HepG2 (cell line): ENCODE results near the gene CCDC70. TPM values are rescaled to one million over a fixed set of nuclear protein-coding genes. Genes with fewer than 3 reads are reported as not detected.

Experiments used
- ATAC-seq: fragments of 200-7000 bp; cut with Tn5 transposase; 3 replicates; pipeline ENCODE4 v1.9.1; 2020; ENCODE audit warnings: mild to moderate bottlenecking, moderate library complexity
- BruUV-seq: library from RNA; stranded (reverse); fragments of 400-500 nt; replicated peaks from 2 replicates; lab custom pipeline; 2021; lab: Mats Ljungman, UMichigan
- CTCF ChIA-PET: fragments of 300-600 bp; formaldehyde crosslinking; extraction: SDS; loops from one replicate; lab custom pipeline; 2021; ENCODE audit warnings: low total read pairs, inconsistent platforms, low intra/inter-chr PET ratio; lab: Yijun Ruan, JAX
- POLR2A ChIA-PET: fragments of 350-600 bp; sonication (Branson Sonifier 250); formaldehyde crosslinking; loops from one replicate; lab custom pipeline; 2020; ENCODE audit warnings: antibody characterized with exemption, inconsistent platforms; lab: Yijun Ruan, JAX
- DNase-seq: peaks from one replicate; pipeline ENCODE4 v3.0.0-alpha.2; 2015; ENCODE audit warnings: low spot score
- FAIRE-seq: peaks from 3 replicates; lab custom pipeline; 2011; peaks lifted over from hg19 to GRCh38; lab: Jason Lieb, UNC
- H2AFZ ChIP-seq: one replicate; pipeline ENCODE4 v1.6.1; 2011; ENCODE audit warnings: low read length, inconsistent platforms
- H3K27ac ChIP-seq: fragments of 300-600 bp; 3 replicates; pipeline ENCODE4 v1.8.0; 2011; ENCODE audit warnings: mixed run types, mild to moderate bottlenecking, mixed read lengths, low read length, inconsistent platforms; ENCODE audit not compliant: insufficient read depth; ENCODE audit errors: extremely low read length
- H3K27me3 ChIP-seq, 2 experiments: fragments of 200-600 bp in 1 of 2; 2 replicates in 1 of 2; 3 replicates in 1 of 2; pipeline versions ENCODE4 v1.6.0 to v1.8.0; 2011; ENCODE audit warnings: low read length in 2 of 2, mild to moderate bottlenecking in 2 of 2, moderate library complexity in 2 of 2, inconsistent platforms in 1 of 2; ENCODE audit not compliant: insufficient read depth in 2 of 2, control insufficient read depth in 1 of 2
- H3K36me3 ChIP-seq, 2 experiments: fragments of 200-600 bp in 1 of 2; replicated peaks in 1 of 2; 2 replicates in 1 of 2; 3 replicates in 1 of 2; pipeline versions ENCODE4 v1.5.1 to v1.8.0; 2011; ENCODE audit warnings: low read length in 2 of 2, inconsistent platforms in 1 of 2; ENCODE audit not compliant: insufficient read depth in 2 of 2, control insufficient read depth in 1 of 2
- H3K4me1 ChIP-seq: 2 replicates; pipeline ENCODE4 v1.5.1; 2012; ENCODE audit warnings: low read length, inconsistent platforms; ENCODE audit not compliant: insufficient read depth
- H3K4me2 ChIP-seq: 2 replicates; pipeline ENCODE4 v1.6.0; 2011; ENCODE audit warnings: low read depth, low read length, inconsistent platforms
- H3K4me3 ChIP-seq, 3 experiments: fragments of 200-600 bp in 1 of 3; sonication (generic), shearing (Covaris generic) in 1 of 3; replicated peaks in 1 of 3; 2 replicates each; pipeline ENCODE4 v1.5.1; 2011 to 2016; ENCODE audit warnings: low read length in 3 of 3, inconsistent platforms in 2 of 3, low read depth in 2 of 3, mild to moderate bottlenecking in 2 of 3, control low read depth in 1 of 3, mixed read lengths in 1 of 3; ENCODE audit not compliant: insufficient read depth in 1 of 3
- H3K79me2 ChIP-seq: one replicate; pipeline ENCODE4 v1.6.1; 2011; ENCODE audit warnings: low read length, inconsistent platforms; ENCODE audit not compliant: insufficient read depth
- H3K9ac ChIP-seq: 2 replicates; pipeline ENCODE4 v1.6.0; 2011; ENCODE audit warnings: mild to moderate bottlenecking, low read depth, low read length, inconsistent platforms; ENCODE audit not compliant: insufficient read depth
- H3K9me3 ChIP-seq: 2 replicates; pipeline ENCODE4 v1.5.1; 2012; ENCODE audit warnings: mild to moderate bottlenecking, low read length
- H4K20me1 ChIP-seq: 2 replicates; pipeline ENCODE4 v1.6.0; 2011; ENCODE audit warnings: inconsistent platforms, mild to moderate bottlenecking, low read length, moderate library complexity; ENCODE audit not compliant: insufficient read depth
- RBM39 ChIP-seq: fragments of 200-400 bp; formaldehyde crosslinking; IDR thresholded peaks from one replicate; pipeline ENCODE4 v1.6.1; 2018; ENCODE audit warnings: antibody characterized with exemption, mild to moderate bottlenecking, low read depth, low read length; ENCODE audit not compliant: poor library complexity, severe bottlenecking
- ZBTB34 ChIP-seq: sonication (generic); formaldehyde crosslinking; IDR thresholded peaks from 2 replicates; pipeline ENCODE4 v1.8.0; 2022; ENCODE audit warnings: mild to moderate bottlenecking, missing genetic modification reagents
- ZBTB39 ChIP-seq: sonication (generic); formaldehyde crosslinking; IDR thresholded peaks from 2 replicates; pipeline ENCODE4 v1.5.0; 2020; ENCODE audit warnings: missing genetic modification reagents
- WGBS: methylation state at CpG from one replicate; pipeline ENCODE4 v1.1.6; 2017; ENCODE audit warnings: low lambda C conversion rate; 5-methylcytosine and 5-hydroxymethylcytosine counted together
- in situ Hi-C: cut with HindIII; loops from 2 replicates; pipeline ENCODE4 v1.10.0; 2017; ENCODE audit warnings: low pct_unique_long_range_greater_than_20kb; ENCODE audit not compliant: extremely low pct_ligation_motif_present
- intact Hi-C: fragments of 100-400 bp; cut with micrococcal nuclease; formaldehyde crosslinking; loops from one replicate; pipeline ENCODE4 v1.10.0; 2022; ENCODE audit not compliant: unreplicated experiment
- polyA plus RNA-seq, 8 experiments: library from polyadenylated mRNA; depleted of rRNA in 3 of 8; stranded (reverse) in 7 of 8; unstranded in 1 of 8; fragments of >200 nt; fragmentation: Illumina TruSeq in 4 of 8; extraction: Trizol in 4 of 8; gene quantifications; 2 replicates each; pipeline versions ENCODE4 v1.2.1 to v1.2.3, GENCODE V29; 2011 to 2016; ENCODE audit warnings: low read depth in 4 of 8, missing spikeins in 1 of 8, mixed read lengths in 1 of 8; ENCODE audit not compliant: insufficient read depth in 1 of 8
- total RNA-seq, 5 experiments: library from RNA; depleted of rRNA; stranded (reverse); fragments of >200 nt; fragmentation: Illumina TruSeq; extraction: Trizol; gene quantifications; 2 replicates each; pipeline ENCODE4 v1.2.3, GENCODE V29; 2016; ENCODE audit warnings: low read depth in 1 of 5
- TF ChIP-seq, protein P1 (sequence below): sonication (generic); formaldehyde crosslinking; IDR thresholded peaks from 2 replicates; pipeline ENCODE4 v1.4.0; 2020; ENCODE audit warnings: missing genetic modification reagents, borderline replicate concordance

CCDC70 gene
- total and polyA plus RNA-seq, 2 of the 13 experiments (the other 11 are each of a cell fraction or from before 2014, with no cell fraction given), result 0.13 TPM; not detected in 1

DNA sequence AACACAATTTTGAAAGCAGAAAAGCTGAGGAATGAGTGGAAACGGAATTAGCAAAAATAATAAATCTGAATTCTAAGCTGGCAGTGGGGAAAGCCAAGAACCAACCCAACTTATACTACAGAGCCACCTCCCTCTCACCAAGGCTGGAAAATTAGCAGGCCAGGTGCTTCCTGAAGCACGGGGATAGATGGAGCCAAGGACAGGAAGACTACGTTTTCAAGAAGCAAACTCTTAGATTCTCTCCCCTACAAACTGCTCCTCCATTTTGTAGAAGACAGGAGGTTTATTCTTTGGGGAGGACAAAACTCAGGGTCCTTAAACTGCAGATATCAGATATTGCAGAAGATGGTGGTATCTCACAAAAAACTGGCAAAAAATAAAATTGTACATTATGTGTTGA is 8.8 kb downstream of the CCDC70 start:
- TF ChIP-seq, protein P1, sequence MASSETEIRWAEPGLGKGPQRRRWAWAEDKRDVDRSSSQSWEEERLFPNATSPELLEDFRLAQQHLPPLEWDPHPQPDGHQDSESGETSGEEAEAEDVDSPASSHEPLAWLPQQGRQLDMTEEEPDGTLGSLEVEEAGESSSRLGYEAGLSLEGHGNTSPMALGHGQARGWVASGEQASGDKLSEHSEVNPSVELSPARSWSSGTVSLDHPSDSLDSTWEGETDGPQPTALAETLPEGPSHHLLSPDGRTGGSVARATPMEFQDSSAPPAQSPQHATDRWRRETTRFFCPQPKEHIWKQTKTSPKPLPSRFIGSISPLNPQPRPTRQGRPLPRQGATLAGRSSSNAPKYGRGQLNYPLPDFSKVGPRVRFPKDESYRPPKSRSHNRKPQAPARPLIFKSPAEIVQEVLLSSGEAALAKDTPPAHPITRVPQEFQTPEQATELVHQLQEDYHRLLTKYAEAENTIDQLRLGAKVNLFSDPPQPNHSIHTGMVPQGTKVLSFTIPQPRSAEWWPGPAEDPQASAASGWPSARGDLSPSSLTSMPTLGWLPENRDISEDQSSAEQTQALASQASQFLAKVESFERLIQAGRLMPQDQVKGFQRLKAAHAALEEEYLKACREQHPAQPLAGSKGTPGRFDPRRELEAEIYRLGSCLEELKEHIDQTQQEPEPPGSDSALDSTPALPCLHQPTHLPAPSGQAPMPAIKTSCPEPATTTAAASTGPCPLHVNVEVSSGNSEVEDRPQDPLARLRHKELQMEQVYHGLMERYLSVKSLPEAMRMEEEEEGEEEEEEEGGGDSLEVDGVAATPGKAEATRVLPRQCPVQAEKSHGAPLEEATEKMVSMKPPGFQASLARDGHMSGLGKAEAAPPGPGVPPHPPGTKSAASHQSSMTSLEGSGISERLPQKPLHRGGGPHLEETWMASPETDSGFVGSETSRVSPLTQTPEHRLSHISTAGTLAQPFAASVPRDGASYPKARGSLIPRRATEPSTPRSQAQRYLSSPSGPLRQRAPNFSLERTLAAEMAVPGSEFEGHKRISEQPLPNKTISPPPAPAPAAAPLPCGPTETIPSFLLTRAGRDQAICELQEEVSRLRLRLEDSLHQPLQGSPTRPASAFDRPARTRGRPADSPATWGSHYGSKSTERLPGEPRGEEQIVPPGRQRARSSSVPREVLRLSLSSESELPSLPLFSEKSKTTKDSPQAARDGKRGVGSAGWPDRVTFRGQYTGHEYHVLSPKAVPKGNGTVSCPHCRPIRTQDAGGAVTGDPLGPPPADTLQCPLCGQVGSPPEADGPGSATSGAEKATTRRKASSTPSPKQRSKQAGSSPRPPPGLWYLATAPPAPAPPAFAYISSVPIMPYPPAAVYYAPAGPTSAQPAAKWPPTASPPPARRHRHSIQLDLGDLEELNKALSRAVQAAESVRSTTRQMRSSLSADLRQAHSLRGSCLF (CRISPR knock-in tag), result no peak
- intact Hi-C loops, result no loop called here
- Histone ChIP-seq H3K9ac (no peak overlapping the region), H3K4me2 (no peak overlapping the region), H3K79me2 (no peaks in the 10 kb centered on the region), H3K27ac (no peak overlapping the region), H3K9me3 (no peaks in the 10 kb centered on the region), H3K36me3 (no peaks in the 10 kb centered on the region), H2AFZ (no peak overlapping the region), H4K20me1 (no peaks in the 10 kb centered on the region), H3K4me3 (no peak overlapping the region), H3K4me1 (no peaks in the 10 kb centered on the region), H3K27me3 (no peaks in the 10 kb centered on the region)
- CTCF ChIA-PET, result no interaction called here
- BruUV-seq, result no TSS peak
- POLR2A ChIA-PET, result no interaction called here
- 82% methylated on average over 3 of the region's 3 CpGs for WGBS
- in situ Hi-C loops, result no loop called here
- ATAC-seq (no peak), FAIRE-seq (no peak), DNase-seq (no peak)

GRCh38 chr13:51873117-51873798 is 11.5 kb downstream of the CCDC70 start:
- H3K4me2 ChIP-seq, result no peak overlapping the region
- WGBS, result 99% methylated on average over 6 of the region's 6 CpGs
- TF ChIP-seq ZBTB34 (CRISPR knock-in tag) (no peak), RBM39 (no peak), ZBTB39 (CRISPR knock-in tag) (no peak)

More at GRCh38 chr13:51873117-51873798, 11.5 kb downstream of the CCDC70 start:
- H2AFZ ChIP-seq, result no peak overlapping the region
- ATAC-seq (no peak), DNase-seq (no peak), FAIRE-seq (no peak)
- H3K4me3 ChIP-seq, result no peak overlapping the region
- intact Hi-C loops (no loop called here), in situ Hi-C loops (no loop called here)
- no peak overlapping the region for H3K27ac ChIP-seq
- no peaks in the 10 kb centered on the region for H3K27me3 ChIP-seq
- ChIA-PET CTCF (no interaction called here), POLR2A (no interaction called here)
- no peaks in the 10 kb centered on the region for H3K4me1 ChIP-seq
- H3K9ac ChIP-seq, result no peak overlapping the region
- H3K79me2 ChIP-seq, result no peaks in the 10 kb centered on the region
- no TSS peak for BruUV-seq
- no peaks in the 10 kb centered on the region for H3K9me3 ChIP-seq
- no peaks in the 10 kb centered on the region for H3K36me3 ChIP-seq
- H4K20me1 ChIP-seq, result no peaks in the 10 kb centered on the region
